Measurements from ENCODE around the gene PRKCQ. TPM values are rescaled to one million over a fixed set of nuclear protein-coding genes. Genes with fewer than 3 reads are reported as not detected.

The PRKCQ gene
- total and polyA plus RNA-seq, 2 of the 13 experiments (the other 11 are each of a cell fraction or from before 2014, with no cell fraction given), result 0.13 to 0.35 TPM

- Histone ChIP-seq H3K27me3 (ENCODE audit: control insufficient read depth in 1 of 2, insufficient read depth in 2 of 2, low read length in 2 of 2) (peaks cover 0 to 10% of the 10 kb centered on the region in 2 experiments; a peak in 2 of 5 replicates), H3K9ac (ENCODE audit: insufficient read depth, low read depth, low read length) (no peak overlapping the region), H3K27ac (ENCODE audit: extremely low read length, insufficient read depth, low read length) (no peak overlapping the region), H3K4me3 (replicated peaks in 1 of 3; ENCODE audit: insufficient read depth in 1 of 3, low read depth in 2 of 3, low read length in 3 of 3) (no peak overlapping the region), H3K9me3 (ENCODE audit: low read length) (no peaks in the 10 kb centered on the region), H3K4me1 (ENCODE audit: insufficient read depth, low read length) (peaks cover 10% of the 10 kb centered on the region), H3K4me2 (ENCODE audit: low read depth, low read length) (no peak overlapping the region), H2AFZ (ENCODE audit: low read length) (no peak overlapping the region), H3K79me2 (ENCODE audit: insufficient read depth, low read length) (no peaks in the 10 kb centered on the region), H3K36me3 (replicated peaks in 1 of 2; ENCODE audit: control insufficient read depth in 1 of 2, insufficient read depth in 2 of 2, low read length in 2 of 2) (no peaks in the 10 kb centered on the region), H4K20me1 (ENCODE audit: insufficient read depth, low read length) (no peaks in the 10 kb centered on the region)
- ChIA-PET CTCF (ENCODE audit: low intra/inter-chr PET ratio, low total read pairs) (no interaction called here), POLR2A (no interaction called here)
- DNase-seq (ENCODE audit: low spot score) (no peak), ATAC-seq (no peak), FAIRE-seq (no peak)
- in situ Hi-C loops (cut with HindIII; ENCODE audit: extremely low pct_ligation_motif_present, low pct_unique_long_range_greater_than_20kb) (no loop called here), intact Hi-C loops (cut with micrococcal nuclease; ENCODE audit: unreplicated experiment) (no loop called here)
- no TSS peak for BruUV-seq (replicated peaks)
- TF ChIP-seq ETS1 (CRISPR knock-in tag; IDR thresholded peaks at IDR 0.05) (no peak), ZNF496 (CRISPR knock-in tag; IDR thresholded peaks at IDR 0.05; ENCODE audit: insufficient replicate concordance) (no peak), ZKSCAN8 (CRISPR knock-in tag; IDR thresholded peaks at IDR 0.05; ENCODE audit: borderline replicate concordance) (no peak), BRCA1 (CRISPR knock-in tag; IDR thresholded peaks at IDR 0.05) (no peak), SMARCE1 (IDR thresholded peaks at IDR 0.05; ENCODE audit: borderline replicate concordance) (no peak), FOSL2 (CRISPR knock-in tag; IDR thresholded peaks at IDR 0.05) (no peak), FOXA3 (CRISPR knock-in tag; IDR thresholded peaks at IDR 0.05) (no peak), ZNF7 (CRISPR knock-in tag; IDR thresholded peaks at IDR 0.05) (no peak), ARNT2 (CRISPR knock-in tag; IDR thresholded peaks at IDR 0.05; ENCODE audit: low read depth) (no peak), TRAFD1 (CRISPR knock-in tag; IDR thresholded peaks at IDR 0.05; ENCODE audit: borderline replicate concordance) (no peak)
These were observed 40.2 kb downstream of the PRKCQ start for GRCh38 chr10:6539833-6540232.

Measured in HepG2 (cell line).